RWPE1 (cell line): Measurements from ENCODE around the gene PDYN.

ENCODE experiments used
- CTCF ChIA-PET: fragments of 350-600 bp; sonication (Branson Sonifier 250); formaldehyde crosslinking; extraction: SDS; loops from one replicate; lab custom pipeline; 2021; lab: Yijun Ruan, JAX
- POLR2A ChIA-PET: fragments of 400-600 bp; formaldehyde crosslinking; extraction: SDS; loops from one replicate; lab custom pipeline; 2020; ENCODE audit warnings: antibody characterized with exemption; ENCODE audit not compliant: low non-redundant PET; lab: Yijun Ruan, JAX
- DNase-seq: peaks from one replicate; pipeline ENCODE4 v3.0.0; 2012; ENCODE audit warnings: low spot score
- H3K27ac ChIP-seq: fragments of 450-650 bp; 2 replicates; pipeline ENCODE4 v1.5.1; 2017
- TF ChIP-seq, protein P1 (sequence below): fragments of 450-650 bp; conservative IDR thresholded peaks from 2 replicates; pipeline ENCODE4 v1.5.1; 2017; ENCODE audit warnings: low read depth, mild to moderate bottlenecking

Gene PDYN

GRCh38 chr20:1958426-1958825 lies 35.4 kb downstream of the PDYN start:
- CTCF ChIA-PET, result no interaction called here

DNA sequence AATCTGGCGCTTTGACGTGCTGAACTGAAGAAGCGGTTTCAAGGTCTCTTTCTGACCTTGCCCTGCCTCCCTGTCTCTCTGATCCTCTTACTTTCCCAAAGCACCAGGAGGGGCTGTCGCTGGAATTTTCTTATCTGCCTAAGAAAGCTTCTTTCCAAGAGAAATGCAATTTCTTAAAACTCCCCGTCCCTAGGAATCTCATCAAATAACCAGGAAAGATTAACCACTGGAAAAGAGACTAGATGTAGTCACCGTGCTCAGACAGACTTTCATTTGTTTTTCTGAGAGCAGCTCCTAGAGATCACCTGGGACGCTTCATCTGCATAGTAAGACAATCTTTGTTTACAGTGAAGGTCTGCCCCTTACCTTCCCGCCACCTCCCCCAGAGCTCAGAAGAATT lies 38.6 kb downstream of the PDYN start:
- ChIA-PET CTCF (interaction anchor here (0.6 kb wide), 1 partner anchor 86 kb away, joined by 3 read pairs; no protein-coding TSS in a partner anchor), POLR2A (no interaction called here)
- TF ChIP-seq, protein P1, sequence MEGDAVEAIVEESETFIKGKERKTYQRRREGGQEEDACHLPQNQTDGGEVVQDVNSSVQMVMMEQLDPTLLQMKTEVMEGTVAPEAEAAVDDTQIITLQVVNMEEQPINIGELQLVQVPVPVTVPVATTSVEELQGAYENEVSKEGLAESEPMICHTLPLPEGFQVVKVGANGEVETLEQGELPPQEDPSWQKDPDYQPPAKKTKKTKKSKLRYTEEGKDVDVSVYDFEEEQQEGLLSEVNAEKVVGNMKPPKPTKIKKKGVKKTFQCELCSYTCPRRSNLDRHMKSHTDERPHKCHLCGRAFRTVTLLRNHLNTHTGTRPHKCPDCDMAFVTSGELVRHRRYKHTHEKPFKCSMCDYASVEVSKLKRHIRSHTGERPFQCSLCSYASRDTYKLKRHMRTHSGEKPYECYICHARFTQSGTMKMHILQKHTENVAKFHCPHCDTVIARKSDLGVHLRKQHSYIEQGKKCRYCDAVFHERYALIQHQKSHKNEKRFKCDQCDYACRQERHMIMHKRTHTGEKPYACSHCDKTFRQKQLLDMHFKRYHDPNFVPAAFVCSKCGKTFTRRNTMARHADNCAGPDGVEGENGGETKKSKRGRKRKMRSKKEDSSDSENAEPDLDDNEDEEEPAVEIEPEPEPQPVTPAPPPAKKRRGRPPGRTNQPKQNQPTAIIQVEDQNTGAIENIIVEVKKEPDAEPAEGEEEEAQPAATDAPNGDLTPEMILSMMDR, result no peak
- no peak for DNase-seq
- H3K27ac ChIP-seq, result no peak overlapping the region

More at GRCh38 chr20:1958426-1958825, 35.4 kb downstream of the PDYN start:
- TF ChIP-seq, protein P1, result no peak
- DNase-seq, result no peak
- H3K27ac ChIP-seq, result no peak overlapping the region
- POLR2A ChIA-PET, result no interaction called here

DNA sequence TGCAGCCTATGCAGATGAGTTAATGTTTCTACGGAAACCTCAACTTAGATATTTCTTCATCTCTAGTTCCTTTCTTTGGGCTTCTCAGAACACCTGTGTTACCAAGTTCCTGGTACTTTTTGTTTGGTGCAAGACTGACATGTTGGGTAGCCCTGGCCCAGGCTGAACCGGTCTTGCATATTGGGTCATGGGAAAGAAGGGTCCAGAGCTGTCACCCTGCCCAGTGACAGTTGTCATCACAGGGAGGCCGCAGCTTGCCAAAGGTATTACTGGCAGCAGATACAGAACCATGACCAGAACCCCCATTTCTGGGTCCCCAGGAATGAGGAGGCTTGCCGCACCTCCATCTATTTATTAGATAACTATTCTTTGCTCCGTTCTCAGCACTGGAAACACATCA lies 40.2 kb downstream of the PDYN start:
- ChIA-PET POLR2A (no interaction called here), CTCF (interaction anchor here (0.5 to 0.6 kb wide), 2 partner anchors 32 to 153 kb away, joined by 3 to 4 read pairs; no protein-coding TSS in a partner anchor)
- TF ChIP-seq, protein P1, result no peak
- no peak for DNase-seq
- H3K27ac ChIP-seq, result no peak overlapping the region

GRCh38 chr20:1952737-1953530 lies 40.9 kb downstream of the PDYN start:
- no peak overlapping the region for H3K27ac ChIP-seq
- TF ChIP-seq, protein P1, result no peak
- no peak for DNase-seq
- POLR2A ChIA-PET, result no interaction called here
- CTCF ChIA-PET, result interaction anchor here (0.6 to 1.3 kb wide), 3 partner anchors 12 to 33 kb away, joined by 3 to 4 read pairs (median 3); no protein-coding TSS in a partner anchor

- ChIA-PET POLR2A (no interaction called here), CTCF (interaction anchor here (0.8 to 1.3 kb wide), 3 partner anchors 13 to 73 kb away, joined by 3 to 6 read pairs (median 4); no protein-coding TSS in a partner anchor)
- DNase-seq, result no peak
- H3K27ac ChIP-seq, result no peak overlapping the region
- TF ChIP-seq, protein P1, result no peak
These were observed 42.3 kb downstream of the PDYN start for GRCh38 chr20:1951436-1952115.

GRCh38 chr20:1950836-1951235 lies 43.0 kb downstream of the PDYN start:
- no peak for DNase-seq
- TF ChIP-seq, protein P1, result no peak
- POLR2A ChIA-PET, result no interaction called here
- no peak overlapping the region for H3K27ac ChIP-seq
- CTCF ChIA-PET, result no interaction called here
